ENCODE data around the gene NOP53.
"Not testable (repeated sequence)": the region's sequence is repeated elsewhere in the genome, so short reads cannot be mapped to it uniquely, and the experiment has no call there.

NOP53 gene

GRCh38 chr19:47720669-47721422 is 24.5 kb upstream of the NOP53 start:
- peaks cover 66% of the 10 kb centered on the region for H3K4me1 ChIP-seq (ENCODE audit: insufficient read depth, low read length)
- H3K9me3 ChIP-seq (ENCODE audit: low read length) = no peaks in the 10 kb centered on the region
- peak overlapping the region; percentile 49 for H3K27ac ChIP-seq (ENCODE audit: low read depth, low read length)
- H3K36me3 ChIP-seq (ENCODE audit: insufficient read depth, low read length) = peaks cover 17% of the 10 kb centered on the region
- no peak overlapping the region for H3K4me3 ChIP-seq (ENCODE audit: low read depth in 1 of 2, low read length in 2 of 2)
- no peak overlapping the region for H3K9ac ChIP-seq (ENCODE audit: low read length)
- no peaks in the 10 kb centered on the region for H3K27me3 ChIP-seq (ENCODE audit: control insufficient read depth in 1 of 2, insufficient read depth in 2 of 2, low read length in 2 of 2)

GRCh38 chr19:47723581-47723940 is 21.8 kb upstream of the NOP53 start:
- Histone ChIP-seq H3K9ac (ENCODE audit: low read length) (no peak overlapping the region), H3K27ac (ENCODE audit: low read depth, low read length) (peak overlapping the region; percentile 80), H3K36me3 (ENCODE audit: insufficient read depth, low read length) (peaks cover 25% of the 10 kb centered on the region), H3K4me3 (ENCODE audit: low read depth in 1 of 2, low read length in 2 of 2) (peak overlapping the region in 1 of 2 donors; percentile 50), H3K9me3 (ENCODE audit: low read length) (no peaks in the 10 kb centered on the region), H3K27me3 (ENCODE audit: control insufficient read depth in 1 of 2, insufficient read depth in 2 of 2, low read length in 2 of 2) (no peaks in the 10 kb centered on the region), H3K4me1 (ENCODE audit: insufficient read depth, low read length) (peaks cover 53% of the 10 kb centered on the region)

- Histone ChIP-seq H3K27ac (ENCODE audit: low read depth, low read length) (no peak overlapping the region), H3K9ac (ENCODE audit: low read length) (no peak overlapping the region), H3K27me3 (ENCODE audit: control insufficient read depth in 1 of 2, insufficient read depth in 2 of 2, low read length in 2 of 2) (no peaks in the 10 kb centered on the region), H3K9me3 (ENCODE audit: low read length) (no peaks in the 10 kb centered on the region), H3K4me1 (ENCODE audit: insufficient read depth, low read length) (peaks cover 45% of the 10 kb centered on the region), H3K4me3 (ENCODE audit: low read depth in 1 of 2, low read length in 2 of 2) (no peak overlapping the region), H3K36me3 (ENCODE audit: insufficient read depth, low read length) (peaks cover 39% of the 10 kb centered on the region)
These were observed 19.5 kb upstream of the NOP53 start for GRCh38 chr19:47725759-47726401.

- Histone ChIP-seq H3K4me1 (ENCODE audit: insufficient read depth, low read length) (peaks cover 39% of the 10 kb centered on the region), H3K4me3 (ENCODE audit: low read depth in 1 of 2, low read length in 2 of 2) (no peak overlapping the region), H3K27me3 (ENCODE audit: control insufficient read depth in 1 of 2, insufficient read depth in 2 of 2, low read length in 2 of 2) (no peaks in the 10 kb centered on the region), H3K9ac (ENCODE audit: low read length) (no peak overlapping the region), H3K9me3 (ENCODE audit: low read length) (no peaks in the 10 kb centered on the region), H3K36me3 (ENCODE audit: insufficient read depth, low read length) (peaks cover 40% of the 10 kb centered on the region), H3K27ac (ENCODE audit: low read depth, low read length) (no peak overlapping the region)
These were observed 18.9 kb upstream of the NOP53 start for GRCh38 chr19:47726467-47726866.

GRCh38 chr19:47728295-47728694 is 17.1 kb upstream of the NOP53 start:
- peak overlapping the region; percentile 75 for H3K27ac ChIP-seq (ENCODE audit: low read depth, low read length)
- not testable (repeated sequence) for H3K27me3 ChIP-seq (ENCODE audit: control insufficient read depth in 1 of 2, insufficient read depth in 2 of 2, low read length in 2 of 2); H3K9me3 ChIP-seq (ENCODE audit: low read length); H3K9ac ChIP-seq (ENCODE audit: low read length); H3K4me3 ChIP-seq (ENCODE audit: low read depth in 1 of 2, low read length in 2 of 2)
- peaks cover 45% of the 10 kb centered on the region for H3K36me3 ChIP-seq (ENCODE audit: insufficient read depth, low read length)
- peaks cover 32% of the 10 kb centered on the region for H3K4me1 ChIP-seq (ENCODE audit: insufficient read depth, low read length)

- Histone ChIP-seq H3K27me3 (ENCODE audit: control insufficient read depth in 1 of 2, insufficient read depth in 2 of 2, low read length in 2 of 2) (no peaks in the 10 kb centered on the region), H3K4me1 (ENCODE audit: insufficient read depth, low read length) (peaks cover 24% of the 10 kb centered on the region), H3K9ac (ENCODE audit: low read length) (no peak overlapping the region), H3K4me3 (ENCODE audit: low read depth in 1 of 2, low read length in 2 of 2) (no peak overlapping the region), H3K27ac (ENCODE audit: low read depth, low read length) (peak overlapping the region; percentile 88), H3K9me3 (ENCODE audit: low read length) (no peaks in the 10 kb centered on the region), H3K36me3 (ENCODE audit: insufficient read depth, low read length) (peaks cover 41% of the 10 kb centered on the region)
These were observed 15.9 kb upstream of the NOP53 start for GRCh38 chr19:47729468-47729798.

- Histone ChIP-seq H3K36me3 (ENCODE audit: insufficient read depth, low read length) (peaks cover 38% of the 10 kb centered on the region), H3K9me3 (ENCODE audit: low read length) (no peaks in the 10 kb centered on the region), H3K27ac (ENCODE audit: low read depth, low read length) (peak overlapping the region; percentile 88), H3K9ac (ENCODE audit: low read length) (no peak overlapping the region), H3K4me1 (ENCODE audit: insufficient read depth, low read length) (peaks cover 24% of the 10 kb centered on the region), H3K27me3 (ENCODE audit: control insufficient read depth in 1 of 2, insufficient read depth in 2 of 2, low read length in 2 of 2) (no peaks in the 10 kb centered on the region), H3K4me3 (ENCODE audit: low read depth in 1 of 2, low read length in 2 of 2) (no peak overlapping the region)
These were observed 15.4 kb upstream of the NOP53 start for GRCh38 chr19:47729799-47730520.

GRCh38 chr19:47730521-47730889 is 14.8 kb upstream of the NOP53 start:
- H3K4me3 ChIP-seq (ENCODE audit: low read depth in 1 of 2, low read length in 2 of 2) = no peak overlapping the region
- H3K27me3 ChIP-seq (ENCODE audit: control insufficient read depth in 1 of 2, insufficient read depth in 2 of 2, low read length in 2 of 2) = no peaks in the 10 kb centered on the region
- no peaks in the 10 kb centered on the region for H3K9me3 ChIP-seq (ENCODE audit: low read length)
- H3K36me3 ChIP-seq (ENCODE audit: insufficient read depth, low read length) = peaks cover 38% of the 10 kb centered on the region
- peaks cover 24% of the 10 kb centered on the region for H3K4me1 ChIP-seq (ENCODE audit: insufficient read depth, low read length)
- H3K27ac ChIP-seq (ENCODE audit: low read depth, low read length) = peak overlapping the region; percentile 88
- H3K9ac ChIP-seq (ENCODE audit: low read length) = no peak overlapping the region

GRCh38 chr19:47730910-47731309 is 14.4 kb upstream of the NOP53 start:
- Histone ChIP-seq H3K4me3 (ENCODE audit: low read depth in 1 of 2, low read length in 2 of 2) (no peak overlapping the region), H3K36me3 (ENCODE audit: insufficient read depth, low read length) (peaks cover 36% of the 10 kb centered on the region), H3K27ac (ENCODE audit: low read depth, low read length) (no peak overlapping the region), H3K9me3 (ENCODE audit: low read length) (no peaks in the 10 kb centered on the region), H3K27me3 (ENCODE audit: control insufficient read depth in 1 of 2, insufficient read depth in 2 of 2, low read length in 2 of 2) (no peaks in the 10 kb centered on the region), H3K4me1 (ENCODE audit: insufficient read depth, low read length) (peaks cover 24% of the 10 kb centered on the region), H3K9ac (ENCODE audit: low read length) (no peak overlapping the region)

GRCh38 chr19:47735131-47735530 is 10.2 kb upstream of the NOP53 start:
- no peak overlapping the region for H3K9ac ChIP-seq (ENCODE audit: low read length)
- no peak overlapping the region for H3K27ac ChIP-seq (ENCODE audit: low read depth, low read length)
- peaks cover 37% of the 10 kb centered on the region for H3K36me3 ChIP-seq (ENCODE audit: insufficient read depth, low read length)
- H3K4me3 ChIP-seq (ENCODE audit: low read depth in 1 of 2, low read length in 2 of 2) = no peak overlapping the region
- no peaks in the 10 kb centered on the region for H3K4me1 ChIP-seq (ENCODE audit: insufficient read depth, low read length)
- no peaks in the 10 kb centered on the region for H3K27me3 ChIP-seq (ENCODE audit: control insufficient read depth in 1 of 2, insufficient read depth in 2 of 2, low read length in 2 of 2)
- H3K9me3 ChIP-seq (ENCODE audit: low read length) = no peaks in the 10 kb centered on the region

- H3K9me3 ChIP-seq (ENCODE audit: low read length) = no peaks in the 10 kb centered on the region
- H3K36me3 ChIP-seq (ENCODE audit: insufficient read depth, low read length) = peaks cover 24% of the 10 kb centered on the region
- no peak overlapping the region for H3K4me3 ChIP-seq (ENCODE audit: low read depth in 1 of 2, low read length in 2 of 2)
- H3K9ac ChIP-seq (ENCODE audit: low read length) = no peak overlapping the region
- peaks cover 19% of the 10 kb centered on the region for H3K4me1 ChIP-seq (ENCODE audit: insufficient read depth, low read length)
- no peak overlapping the region for H3K27ac ChIP-seq (ENCODE audit: low read depth, low read length)
- H3K27me3 ChIP-seq (ENCODE audit: control insufficient read depth in 1 of 2, insufficient read depth in 2 of 2, low read length in 2 of 2) = no peaks in the 10 kb centered on the region
These were observed 4.4 kb upstream of the NOP53 start for GRCh38 chr19:47740866-47741519.

All from muscle layer of colon (tissue), 2 donors.